Muscle layer of duodenum (tissue), 2 donors: ENCODE measurements around the gene E2F4.

ENCODE experiments used
- H3K27ac ChIP-seq: one replicate; pipeline ENCODE4 v1.7.0; 2013; ENCODE audit warnings: mild to moderate bottlenecking, low read length
- H3K27me3 ChIP-seq: one replicate; pipeline ENCODE4 v1.7.0; 2013; ENCODE audit warnings: low read depth, mild to moderate bottlenecking, control low read depth, low read length
- H3K36me3 ChIP-seq, 2 donors: one replicate each; pipeline ENCODE4 v1.7.0; 2013; ENCODE audit warnings: low read length in 2 of 2, control low read depth in 1 of 2, mild to moderate bottlenecking in 1 of 2; ENCODE audit not compliant: insufficient read depth in 2 of 2, control insufficient read depth in 1 of 2
- H3K4me1 ChIP-seq, 2 donors: one replicate each; pipeline ENCODE4 v1.7.0; 2013; ENCODE audit warnings: low read length in 2 of 2, mild to moderate bottlenecking in 2 of 2, control low read depth in 1 of 2, moderate library complexity in 1 of 2; ENCODE audit not compliant: insufficient read depth in 2 of 2, control insufficient read depth in 1 of 2
- H3K4me3 ChIP-seq, 2 donors: one replicate each; pipeline ENCODE4 v1.7.0; 2013; ENCODE audit warnings: low read length in 2 of 2, low read depth in 1 of 2, mild to moderate bottlenecking in 1 of 2
- H3K9me3 ChIP-seq, 2 donors: one replicate each; pipeline ENCODE4 v1.7.0; 2013; ENCODE audit warnings: low read length in 2 of 2, control low read depth in 1 of 2, mild to moderate bottlenecking in 1 of 2; ENCODE audit not compliant: control insufficient read depth in 1 of 2
- donor health status: healthy.

The E2F4 gene

DNA sequence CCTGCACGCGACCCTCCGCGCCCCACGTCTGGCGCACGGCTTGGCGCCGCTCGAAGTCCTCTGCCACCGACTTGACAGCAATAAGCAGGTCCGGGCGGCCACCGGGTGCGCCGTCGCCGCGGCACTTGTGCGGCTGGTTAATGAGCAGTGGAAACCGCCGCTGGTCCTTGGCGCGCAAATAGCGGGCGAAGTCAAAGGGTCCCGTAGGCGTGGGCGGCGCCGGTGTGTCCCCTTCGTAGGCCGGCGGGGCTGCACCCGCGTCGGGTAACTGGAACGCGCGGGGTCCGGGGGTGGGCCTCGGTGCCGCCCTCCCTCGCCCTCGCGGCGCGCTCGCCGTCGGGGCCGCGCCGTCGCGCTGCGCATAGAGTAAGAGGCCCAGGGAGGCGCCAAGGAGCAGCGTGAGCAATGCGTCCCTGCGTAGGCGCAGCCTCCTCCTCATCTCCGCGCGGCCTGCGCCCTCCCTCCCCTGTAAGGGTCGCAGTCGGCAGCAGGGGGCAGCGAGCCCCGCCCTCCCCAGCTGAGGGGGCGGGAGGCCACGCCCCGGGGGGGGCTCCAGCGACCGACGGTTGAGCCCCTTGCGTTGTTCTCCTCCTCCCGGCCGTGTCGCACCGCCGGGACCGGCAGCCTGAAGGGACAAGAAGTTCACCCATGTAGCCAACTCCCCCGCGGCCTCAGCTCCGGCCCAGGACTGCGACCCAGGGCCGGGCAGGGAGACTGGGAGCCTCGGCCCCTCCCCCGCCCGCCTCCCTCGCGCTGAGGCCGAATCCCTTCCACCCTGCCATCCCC lies 41.7 kb upstream of the E2F4 start:
- Histone ChIP-seq H3K9me3 (no peaks in the 10 kb centered on the region), H3K36me3 (peaks cover 26 to 38% of the 10 kb centered on the region in 2 donors), H3K4me1 (peaks cover 0 to 25% of the 10 kb centered on the region in 2 donors), H3K27ac (no peak overlapping the region), H3K4me3 (peak overlapping the region; percentile 61 to 82), H3K27me3 (no peaks in the 10 kb centered on the region)

DNA sequence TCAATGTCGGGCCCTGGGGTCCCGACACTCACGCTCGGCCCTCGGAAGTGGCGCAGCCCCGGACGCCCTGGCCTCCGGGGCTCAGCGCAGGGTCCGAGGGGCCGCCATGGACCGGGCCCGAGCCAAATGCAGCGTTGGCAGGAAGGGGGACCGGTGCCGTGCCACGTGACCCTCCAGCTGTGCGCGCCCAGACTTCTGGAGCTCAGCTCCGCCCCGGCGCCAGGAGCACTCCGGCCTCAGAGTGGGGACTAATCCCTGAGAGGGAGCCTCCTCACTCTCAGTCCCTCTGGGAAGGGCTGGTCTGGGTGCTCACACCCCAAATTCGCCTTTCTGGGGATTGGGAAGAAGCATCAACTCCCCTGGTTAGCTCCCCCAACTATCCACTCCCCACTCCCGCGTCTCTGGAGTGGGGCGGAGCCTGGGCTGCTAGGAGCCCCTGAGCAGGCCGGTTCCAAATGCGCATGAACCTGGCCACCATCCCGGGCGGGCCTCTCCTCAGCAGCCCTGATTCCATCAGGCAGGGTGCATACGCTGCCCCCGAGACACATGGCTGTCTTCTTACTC lies 41.0 kb upstream of the E2F4 start, which contains the start of gene B3GNT9:
Gene B3GNT9 (minus strand): TSS at position 166 of the 564 bp plus-strand sequence. CDS start 513 bp downstream, outside the sequence.
- H3K4me1 ChIP-seq: peaks cover 0 to 32% of the 10 kb centered on the region in 2 donors
- no peaks in the 10 kb centered on the region for H3K27me3 ChIP-seq
- H3K4me3 ChIP-seq: peak within 1 kb of the TSS; percentile 61 to 82
- H3K9me3 ChIP-seq: no peaks in the 10 kb centered on the region
- H3K36me3 ChIP-seq: peaks cover 20 to 31% of the 10 kb centered on the region in 2 donors
- H3K27ac ChIP-seq: no peak within 1 kb of the TSS

DNA sequence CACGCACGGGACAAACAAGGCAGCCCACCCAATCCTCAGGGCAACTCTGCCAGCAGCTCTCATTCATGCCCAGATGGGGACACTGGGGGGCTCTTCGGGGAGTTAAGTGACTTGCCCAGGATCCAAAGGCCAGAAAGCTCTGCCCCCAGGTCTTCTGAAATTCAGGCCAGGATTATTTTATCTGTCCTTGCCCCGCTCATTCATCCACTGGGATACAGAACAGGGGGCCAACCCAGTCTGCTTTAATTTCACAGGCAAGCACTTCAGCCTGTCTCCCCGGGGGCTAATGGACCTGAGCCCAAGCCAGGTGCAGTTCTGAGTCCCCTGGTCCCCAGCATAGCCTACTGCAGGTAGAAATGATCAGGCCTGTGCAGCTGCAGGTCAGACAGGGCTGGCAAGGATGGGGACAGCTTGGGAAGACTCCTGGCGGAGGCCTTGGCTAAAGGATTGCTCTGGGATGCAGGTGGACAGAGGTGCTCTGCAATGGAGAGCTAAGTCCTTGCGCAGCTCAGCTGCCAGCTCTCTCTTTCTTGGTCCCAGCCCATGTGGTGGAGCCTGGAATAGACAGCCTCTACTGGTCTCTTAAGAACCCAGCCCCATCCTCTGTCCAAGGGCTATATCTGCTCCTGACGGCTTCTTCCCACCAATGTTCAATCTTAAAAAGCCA lies 40.4 kb upstream of the E2F4 start:
- Histone ChIP-seq H3K4me3 (peak overlapping the region; percentile 61 to 82), H3K36me3 (peaks cover 13 to 24% of the 10 kb centered on the region in 2 donors), H3K9me3 (no peaks in the 10 kb centered on the region), H3K27ac (no peak overlapping the region), H3K27me3 (no peaks in the 10 kb centered on the region), H3K4me1 (peaks cover 0 to 32% of the 10 kb centered on the region in 2 donors)

DNA sequence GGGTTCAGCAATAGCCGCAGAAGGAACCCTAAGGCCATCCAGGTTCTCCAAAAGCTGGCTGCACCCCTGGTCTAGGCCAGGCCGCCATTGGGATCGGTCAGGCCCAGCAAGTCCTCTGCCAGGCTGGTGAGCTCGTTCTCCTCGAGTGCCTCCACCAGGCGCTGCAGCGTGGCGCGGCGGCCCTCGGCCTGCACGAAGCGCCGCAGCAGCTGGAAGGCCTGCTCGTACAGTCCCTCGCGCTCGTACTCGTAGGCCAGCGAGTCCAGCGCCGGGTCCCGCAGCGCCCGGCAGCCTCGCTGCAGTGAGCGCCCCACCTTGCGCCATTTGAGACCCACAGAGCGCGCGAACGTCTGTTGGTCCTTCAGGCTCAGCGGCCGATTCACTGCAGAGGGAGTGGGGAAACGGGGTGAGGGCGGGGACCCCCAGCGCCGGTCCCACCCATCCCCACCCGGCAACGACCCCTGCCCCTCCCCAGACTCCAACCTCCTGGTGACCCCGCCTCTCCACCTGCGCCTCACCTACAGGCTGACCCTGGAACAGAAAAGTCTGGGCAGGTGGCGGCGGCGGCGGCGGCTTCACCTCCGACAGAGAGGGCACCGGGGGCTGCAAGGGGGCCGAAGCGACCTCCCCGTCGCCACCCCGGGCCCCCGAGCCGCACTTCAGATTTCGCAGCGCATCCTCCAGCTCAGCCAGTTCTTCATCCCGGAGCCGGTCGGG lies 37.2 kb upstream of the E2F4 start:
- Histone ChIP-seq H3K4me3 (peak overlapping the region in 1 of 2 donors; percentile 54), H3K36me3 (no peaks in the 10 kb centered on the region), H3K27ac (no peak overlapping the region), H3K9me3 (no peaks in the 10 kb centered on the region), H3K4me1 (peaks cover 3 to 40% of the 10 kb centered on the region in 2 donors), H3K27me3 (no peaks in the 10 kb centered on the region)

DNA sequence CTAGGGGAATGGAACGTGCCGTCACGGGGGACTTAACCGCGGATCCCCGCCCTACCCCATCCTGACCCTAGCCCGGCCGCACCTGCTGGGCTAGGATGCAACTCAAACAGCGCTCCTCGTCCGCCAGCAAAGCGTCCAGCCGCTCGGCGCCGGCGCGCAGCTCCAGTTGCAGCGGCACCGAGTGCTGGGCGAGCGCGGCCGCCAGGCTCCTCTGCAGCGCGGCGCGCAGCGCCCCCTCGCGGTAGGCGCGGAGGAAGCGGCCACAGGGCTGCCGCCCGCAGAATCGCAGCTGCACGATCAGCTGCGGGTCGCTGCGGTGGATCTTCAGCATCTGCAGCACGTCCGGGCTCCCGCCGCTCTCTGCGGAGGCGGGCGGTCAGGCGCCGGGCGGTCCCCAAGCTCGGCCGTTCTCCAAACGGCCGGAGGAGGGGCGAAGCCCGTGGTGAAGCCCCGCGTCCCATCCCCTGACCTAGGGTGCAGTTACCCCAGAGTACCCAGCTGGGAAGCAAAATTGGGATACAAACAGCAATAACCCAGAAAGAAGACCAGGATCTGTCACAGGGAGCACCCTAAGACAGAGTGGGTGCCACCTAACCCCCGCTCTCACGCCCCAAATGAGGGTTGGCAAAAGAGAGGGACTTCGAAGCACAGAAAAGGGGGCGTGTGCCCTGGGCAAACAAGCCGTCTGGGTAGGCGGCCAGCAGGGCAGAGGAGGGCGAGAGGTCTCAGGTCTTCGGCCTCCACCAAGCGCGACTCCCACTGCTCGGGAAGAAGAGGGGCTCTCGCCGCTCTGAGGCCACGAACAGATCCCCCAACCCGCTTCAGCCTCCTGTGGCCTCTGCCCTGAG lies 36.4 kb upstream of the E2F4 start:
- no peaks in the 10 kb centered on the region for H3K27me3 ChIP-seq
- peaks cover 3 to 33% of the 10 kb centered on the region in 2 donors for H3K4me1 ChIP-seq
- H3K27ac ChIP-seq: no peak overlapping the region
- no peaks in the 10 kb centered on the region for H3K9me3 ChIP-seq
- peak overlapping the region in 1 of 2 donors; percentile 54 for H3K4me3 ChIP-seq
- H3K36me3 ChIP-seq: no peaks in the 10 kb centered on the region

DNA sequence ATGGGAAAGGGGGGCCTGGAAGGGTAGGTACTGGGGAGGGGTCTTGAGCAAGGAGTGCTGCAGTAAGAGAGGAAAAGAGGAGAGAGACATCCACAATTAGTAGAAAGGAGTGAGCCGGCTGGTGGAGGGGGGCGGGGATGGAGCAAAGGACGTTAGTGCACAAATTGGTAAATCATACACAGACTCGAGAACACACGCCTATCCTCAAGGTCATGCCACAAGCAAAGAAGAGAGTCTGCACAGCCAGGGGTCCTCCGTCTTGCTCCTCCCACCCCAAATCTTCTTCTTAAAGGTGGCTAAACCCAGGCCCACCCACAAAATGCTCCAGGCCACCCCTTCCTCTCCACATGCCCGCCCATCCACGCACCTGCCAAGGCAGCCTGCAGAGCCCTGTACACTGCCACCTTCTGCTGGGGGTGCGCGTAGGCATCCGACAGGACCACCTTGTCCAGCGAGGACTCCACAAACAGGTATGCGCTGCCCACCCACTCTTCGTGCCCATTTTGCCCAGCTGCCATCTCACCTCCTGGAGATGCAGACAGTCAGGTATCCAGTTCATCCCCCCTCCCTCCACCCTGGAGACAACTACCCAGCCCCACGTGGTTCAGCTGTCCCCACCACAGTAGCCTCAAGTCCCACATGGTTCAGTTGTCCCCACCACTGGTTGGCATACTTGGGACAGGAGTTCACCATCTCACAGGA lies 35.7 kb upstream of the E2F4 start:
- peaks cover 5 to 32% of the 10 kb centered on the region in 2 donors for H3K4me1 ChIP-seq
- H3K36me3 ChIP-seq: no peaks in the 10 kb centered on the region
- H3K27ac ChIP-seq: no peak overlapping the region
- no peaks in the 10 kb centered on the region for H3K27me3 ChIP-seq
- H3K9me3 ChIP-seq: no peaks in the 10 kb centered on the region
- no peak overlapping the region for H3K4me3 ChIP-seq

DNA sequence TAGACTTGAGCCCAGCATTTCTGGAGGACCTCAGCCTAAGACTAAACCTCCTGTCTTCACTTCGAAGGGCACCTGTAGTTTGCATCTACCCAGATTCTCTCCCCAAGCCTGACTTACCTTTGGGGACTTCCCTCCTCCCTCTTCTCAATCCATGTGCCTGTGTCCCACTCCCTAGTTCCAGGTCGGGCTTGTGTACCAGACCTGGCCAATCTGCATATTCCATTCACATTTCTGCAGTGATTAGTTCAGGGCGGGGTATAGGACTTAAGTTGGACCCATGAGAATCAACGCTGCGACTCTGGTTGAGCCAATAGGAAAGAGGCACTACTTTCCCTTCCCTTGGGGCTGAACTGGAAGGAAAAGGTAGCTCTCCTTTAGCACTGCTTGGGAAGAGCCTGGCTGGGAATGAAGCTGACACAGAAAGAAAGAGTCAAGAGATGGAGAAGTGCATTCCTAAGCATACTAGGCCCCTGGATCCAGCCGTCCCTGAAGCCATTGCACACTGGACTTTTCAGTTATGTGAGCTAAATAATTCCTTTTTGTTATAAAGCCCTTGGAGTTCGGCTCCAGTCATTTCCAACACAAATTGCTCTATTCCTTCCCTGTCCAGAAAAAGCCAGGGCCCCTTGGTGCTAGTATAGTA lies 34.7 kb upstream of the E2F4 start:
- H3K36me3 ChIP-seq: no peaks in the 10 kb centered on the region
- H3K4me1 ChIP-seq: peaks cover 7 to 34% of the 10 kb centered on the region in 2 donors
- H3K4me3 ChIP-seq: no peak overlapping the region
- no peaks in the 10 kb centered on the region for H3K9me3 ChIP-seq
- no peaks in the 10 kb centered on the region for H3K27me3 ChIP-seq
- H3K27ac ChIP-seq: no peak overlapping the region

DNA sequence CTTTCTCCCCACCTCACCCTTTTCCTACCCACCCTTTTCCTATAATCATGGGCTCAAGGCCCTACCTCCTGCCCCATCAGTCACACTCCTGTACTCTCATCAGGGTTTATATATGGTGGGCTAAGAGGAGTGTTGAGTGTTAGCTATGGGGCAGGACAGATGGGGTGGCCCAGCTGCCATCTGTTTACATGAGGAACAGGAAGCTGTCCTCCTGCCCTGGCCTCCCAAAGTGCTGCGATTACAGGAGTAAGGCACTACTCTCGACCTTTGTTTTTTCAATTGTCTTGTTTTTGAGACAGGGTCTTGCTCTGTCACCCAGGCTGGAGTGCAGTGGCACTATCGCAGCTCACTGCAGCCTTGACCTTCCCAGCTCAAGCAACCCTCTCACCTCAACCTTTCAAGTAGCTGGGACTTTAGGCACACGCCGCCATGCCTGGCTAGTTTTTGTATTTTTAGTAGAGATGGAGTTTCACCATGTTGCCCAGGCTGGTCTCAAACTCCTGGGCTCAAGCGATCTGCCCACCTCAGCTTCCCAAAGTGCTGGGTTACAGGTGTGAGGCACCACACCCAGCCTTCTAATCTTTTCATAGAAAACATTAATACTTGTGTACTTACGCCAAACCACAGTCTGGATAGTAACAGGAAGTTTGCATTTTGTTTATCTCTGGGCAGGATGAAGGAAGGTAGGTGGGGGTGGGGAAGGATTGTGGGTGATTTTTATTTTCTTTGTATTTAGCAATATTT lies 33.9 kb upstream of the E2F4 start:
- Histone ChIP-seq H3K36me3 (no peaks in the 10 kb centered on the region), H3K4me1 (peaks cover 14 to 41% of the 10 kb centered on the region in 2 donors), H3K27me3 (no peaks in the 10 kb centered on the region), H3K27ac (peak overlapping the region; percentile 82), H3K4me3 (no peak overlapping the region), H3K9me3 (no peaks in the 10 kb centered on the region)
